ENCODE results near the gene TEX28.
"Not testable (repeated sequence)": the region's sequence is repeated elsewhere in the genome, so short reads cannot be mapped to it uniquely, and the experiment has no call there.

The TEX28 gene

DNA sequence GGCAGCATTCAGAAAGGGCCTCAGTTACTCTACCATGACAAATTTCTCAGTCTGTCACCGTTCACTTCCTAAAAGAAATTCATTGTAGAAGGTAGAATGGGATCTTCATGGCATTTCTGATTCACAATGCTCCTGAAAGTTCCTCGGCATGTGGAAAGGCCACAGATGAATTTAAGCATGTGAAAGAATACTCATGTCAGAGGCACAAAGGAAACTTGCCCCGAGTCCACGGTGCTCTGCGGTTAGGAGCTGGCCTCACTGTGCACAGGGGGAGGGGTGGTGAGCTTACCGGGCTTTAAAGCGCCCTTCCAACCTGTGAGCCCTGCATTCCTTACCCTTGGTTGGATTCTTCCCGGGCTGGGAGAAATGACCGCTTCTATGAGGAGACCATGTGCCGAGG is 9.9 kb upstream of the TEX28 start:
- Histone ChIP-seq H3K36me3 (ENCODE audit: insufficient read depth, low read length) (no peaks in the 10 kb centered on the region), H2AFZ (ENCODE audit: low read depth, low read length) (no peak overlapping the region), H3K9ac (ENCODE audit: low read depth, low read length) (no peak overlapping the region), H3K9me3 (ENCODE audit: insufficient read depth, low read length, severe bottlenecking) (no peaks in the 10 kb centered on the region), H3K4me3 (ENCODE audit: low read depth in 1 of 2, low read length in 2 of 2) (no peak overlapping the region), H4K20me1 (ENCODE audit: insufficient read depth, low read length) (no peaks in the 10 kb centered on the region), H3K4me1 (ENCODE audit: insufficient read depth, low read length) (peaks cover 3% of the 10 kb centered on the region; the same call in 1 of the 2 replicates), H3K4me2 (ENCODE audit: insufficient read depth, low read length) (no peak overlapping the region), H3K27me3 (ENCODE audit: insufficient read depth, low read length, poor library complexity) (no peaks in the 10 kb centered on the region), H3K79me2 (ENCODE audit: insufficient read depth, low read length) (no peaks in the 10 kb centered on the region), H3K27ac (ENCODE audit: low read length) (no peak overlapping the region)
- ATAC-seq (ENCODE audit: insufficient read depth, low read depth) = no peak
- TF ChIP-seq, protein P1, sequence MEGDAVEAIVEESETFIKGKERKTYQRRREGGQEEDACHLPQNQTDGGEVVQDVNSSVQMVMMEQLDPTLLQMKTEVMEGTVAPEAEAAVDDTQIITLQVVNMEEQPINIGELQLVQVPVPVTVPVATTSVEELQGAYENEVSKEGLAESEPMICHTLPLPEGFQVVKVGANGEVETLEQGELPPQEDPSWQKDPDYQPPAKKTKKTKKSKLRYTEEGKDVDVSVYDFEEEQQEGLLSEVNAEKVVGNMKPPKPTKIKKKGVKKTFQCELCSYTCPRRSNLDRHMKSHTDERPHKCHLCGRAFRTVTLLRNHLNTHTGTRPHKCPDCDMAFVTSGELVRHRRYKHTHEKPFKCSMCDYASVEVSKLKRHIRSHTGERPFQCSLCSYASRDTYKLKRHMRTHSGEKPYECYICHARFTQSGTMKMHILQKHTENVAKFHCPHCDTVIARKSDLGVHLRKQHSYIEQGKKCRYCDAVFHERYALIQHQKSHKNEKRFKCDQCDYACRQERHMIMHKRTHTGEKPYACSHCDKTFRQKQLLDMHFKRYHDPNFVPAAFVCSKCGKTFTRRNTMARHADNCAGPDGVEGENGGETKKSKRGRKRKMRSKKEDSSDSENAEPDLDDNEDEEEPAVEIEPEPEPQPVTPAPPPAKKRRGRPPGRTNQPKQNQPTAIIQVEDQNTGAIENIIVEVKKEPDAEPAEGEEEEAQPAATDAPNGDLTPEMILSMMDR (IDR thresholded peaks at IDR 0.05; ENCODE audit: borderline replicate concordance, extremely low read depth, low read length, poor library complexity, severe bottlenecking) = no peak
- TF ChIP-seq EZH2 (IDR thresholded peaks at IDR 0.05; ENCODE audit: borderline replicate concordance, low read depth, low read length, severe bottlenecking) = no peak
- DNase-seq = no peak

DNA sequence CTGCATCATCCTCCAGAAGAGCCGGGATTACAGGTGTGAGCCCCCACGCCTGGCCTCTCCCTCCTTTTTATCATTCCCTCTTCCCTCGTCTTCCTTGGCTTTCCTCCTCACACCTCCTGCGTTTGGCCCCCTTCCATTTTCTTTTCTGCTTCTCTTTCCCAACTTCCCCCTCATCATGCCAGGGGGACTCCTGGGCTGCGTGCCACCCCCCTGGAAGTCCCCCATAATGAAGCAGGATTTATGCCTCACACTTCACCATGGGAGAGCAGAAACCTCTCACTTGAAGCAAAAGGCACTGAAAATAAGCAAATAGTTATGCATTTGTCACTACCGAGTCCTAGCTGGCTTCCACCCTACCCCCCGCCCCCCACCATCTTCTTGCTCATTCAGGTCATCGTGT is 8.6 kb upstream of the TEX28 start:
- no peaks in the 10 kb centered on the region for H3K27me3 ChIP-seq (ENCODE audit: insufficient read depth, low read length, poor library complexity)
- TF ChIP-seq, protein P1 (IDR thresholded peaks at IDR 0.05; ENCODE audit: borderline replicate concordance, extremely low read depth, low read length, poor library complexity, severe bottlenecking) = no peak
- no peak for TF ChIP-seq EZH2 (IDR thresholded peaks at IDR 0.05; ENCODE audit: borderline replicate concordance, low read depth, low read length, severe bottlenecking)
- peaks cover 1% of the 10 kb centered on the region; the same call in 1 of the 2 replicates for H3K4me1 ChIP-seq (ENCODE audit: insufficient read depth, low read length)
- H3K4me3 ChIP-seq (ENCODE audit: low read depth in 1 of 2, low read length in 2 of 2) = no peak overlapping the region
- H3K4me2 ChIP-seq (ENCODE audit: insufficient read depth, low read length) = no peak overlapping the region
- no peaks in the 10 kb centered on the region for H3K79me2 ChIP-seq (ENCODE audit: insufficient read depth, low read length)
- no peaks in the 10 kb centered on the region for H3K9me3 ChIP-seq (ENCODE audit: insufficient read depth, low read length, severe bottlenecking)
- no peaks in the 10 kb centered on the region for H3K36me3 ChIP-seq (ENCODE audit: insufficient read depth, low read length)
- no peak overlapping the region for H3K9ac ChIP-seq (ENCODE audit: low read depth, low read length)
- H2AFZ ChIP-seq (ENCODE audit: low read depth, low read length) = no peak overlapping the region
- ATAC-seq (ENCODE audit: insufficient read depth, low read depth) = no peak
- no peaks in the 10 kb centered on the region for H4K20me1 ChIP-seq (ENCODE audit: insufficient read depth, low read length)
- no peak overlapping the region for H3K27ac ChIP-seq (ENCODE audit: low read length)
- DNase-seq = no peak

DNA sequence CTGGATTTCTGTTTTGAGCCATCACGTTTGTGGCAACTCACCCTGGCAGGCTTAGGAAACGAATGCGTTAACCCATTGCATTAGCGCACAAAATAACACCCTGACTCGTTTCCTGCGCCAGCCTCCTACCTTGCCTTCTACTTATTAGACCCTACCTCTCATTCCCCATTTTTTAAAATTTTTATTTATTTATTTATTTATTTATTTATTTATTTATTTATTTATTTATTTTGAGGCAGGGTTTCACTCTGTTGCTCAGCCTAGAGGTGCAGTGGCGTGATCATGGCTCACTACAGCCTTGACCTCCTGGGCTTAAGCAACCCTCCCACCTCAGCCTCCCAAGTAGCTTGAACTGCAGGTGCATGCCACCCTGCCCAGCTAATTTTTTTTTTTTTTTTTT is 8.1 kb upstream of the TEX28 start:
- not testable (repeated sequence) for ATAC-seq (ENCODE audit: insufficient read depth, low read depth); H3K79me2 ChIP-seq (ENCODE audit: insufficient read depth, low read length); H3K36me3 ChIP-seq (ENCODE audit: insufficient read depth, low read length); H3K9me3 ChIP-seq (ENCODE audit: insufficient read depth, low read length, severe bottlenecking); H3K27ac ChIP-seq (ENCODE audit: low read length); H2AFZ ChIP-seq (ENCODE audit: low read depth, low read length); DNase-seq; H4K20me1 ChIP-seq (ENCODE audit: insufficient read depth, low read length); H3K9ac ChIP-seq (ENCODE audit: low read depth, low read length); H3K4me2 ChIP-seq (ENCODE audit: insufficient read depth, low read length); H3K4me1 ChIP-seq (ENCODE audit: insufficient read depth, low read length); H3K4me3 ChIP-seq (ENCODE audit: low read depth in 1 of 2, low read length in 2 of 2); H3K27me3 ChIP-seq (ENCODE audit: insufficient read depth, low read length, poor library complexity)

DNA sequence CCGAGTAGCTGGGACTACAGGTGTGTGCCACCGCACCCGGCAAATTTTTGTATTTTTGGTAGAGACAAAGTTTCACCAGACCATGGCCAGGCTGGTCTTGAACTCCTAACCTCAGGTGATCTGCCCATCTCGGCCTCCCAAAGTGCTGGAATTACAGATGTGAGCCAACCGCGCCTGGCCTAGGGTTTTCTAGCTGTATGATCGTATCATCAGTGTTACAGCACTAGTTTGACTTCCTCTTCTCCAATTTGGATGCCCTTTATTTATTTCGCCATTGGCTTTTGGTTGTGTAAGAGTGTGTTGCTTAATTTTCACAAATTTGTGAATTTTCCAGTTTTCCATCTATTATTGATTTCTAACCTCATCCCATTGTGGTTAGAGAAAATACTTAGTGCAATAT is 5.9 kb upstream of the TEX28 start:
- H3K4me1 ChIP-seq (ENCODE audit: insufficient read depth, low read length) = no peaks in the 10 kb centered on the region
- H3K36me3 ChIP-seq (ENCODE audit: insufficient read depth, low read length) = no peaks in the 10 kb centered on the region
- no peak overlapping the region for H3K27ac ChIP-seq (ENCODE audit: low read length)
- DNase-seq (no peak), ATAC-seq (ENCODE audit: insufficient read depth, low read depth) (no peak)
- no peaks in the 10 kb centered on the region for H3K9me3 ChIP-seq (ENCODE audit: insufficient read depth, low read length, severe bottlenecking)
- no peaks in the 10 kb centered on the region for H3K27me3 ChIP-seq (ENCODE audit: insufficient read depth, low read length, poor library complexity)
- no peak overlapping the region for H3K9ac ChIP-seq (ENCODE audit: low read depth, low read length)
- TF ChIP-seq EZH2 (IDR thresholded peaks at IDR 0.05; ENCODE audit: borderline replicate concordance, low read depth, low read length, severe bottlenecking) = no peak
- TF ChIP-seq, protein P1 (IDR thresholded peaks at IDR 0.05; ENCODE audit: borderline replicate concordance, extremely low read depth, low read length, poor library complexity, severe bottlenecking) = no peak
- H2AFZ ChIP-seq (ENCODE audit: low read depth, low read length) = no peak overlapping the region
- H3K4me3 ChIP-seq (ENCODE audit: low read depth in 1 of 2, low read length in 2 of 2) = no peak overlapping the region
- no peaks in the 10 kb centered on the region for H4K20me1 ChIP-seq (ENCODE audit: insufficient read depth, low read length)
- no peaks in the 10 kb centered on the region for H3K79me2 ChIP-seq (ENCODE audit: insufficient read depth, low read length)
- no peak overlapping the region for H3K4me2 ChIP-seq (ENCODE audit: insufficient read depth, low read length)
